Thyroid gland (tissue), 4 donors: ENCODE results near the gene OAT. TPM values are rescaled to one million over a fixed set of nuclear protein-coding genes. Genes with fewer than 3 reads are reported as not detected.

ENCODE experiments used
- DNase-seq, 2 donors: peaks; one replicate each; pipeline ENCODE4 v3.0.0-alpha.2; 2019
- H3K27ac ChIP-seq, 3 donors: fragments of 200-600 bp; sonication (generic); 1 replicate in 2 of 3; 2 replicates in 1 of 3; pipeline ENCODE4 v1.5.1; 2016 to 2019; ENCODE audit warnings: mild to moderate bottlenecking in 1 of 3, moderate library complexity in 1 of 3
- H3K27me3 ChIP-seq: fragments of 200-600 bp; sonication (generic); one replicate; pipeline ENCODE4 v1.5.1; 2019
- H3K36me3 ChIP-seq, 2 donors: fragments of 200-600 bp; sonication (generic); one replicate each; pipeline ENCODE4 v1.5.1; 2016 to 2019
- H3K4me1 ChIP-seq, 2 donors: fragments of 200-600 bp; sonication (generic); one replicate each; pipeline ENCODE4 v1.5.1; 2017 to 2019
- H3K4me3 ChIP-seq, 3 donors: fragments of 200-600 bp; sonication (generic); replicated peaks in 1 of 3; 1 replicate in 2 of 3; 2 replicates in 1 of 3; pipeline ENCODE4 v1.5.1; 2016; ENCODE audit warnings: mild to moderate bottlenecking in 1 of 3
- H3K9me3 ChIP-seq: fragments of 200-600 bp; sonication (generic); one replicate; pipeline ENCODE4 v1.5.1; 2017
- CTCF ChIP-seq, 6 experiments: fragments of 200-600 bp in 3 of 6; fragments of 450-650 bp in 3 of 6; sonication (generic) in 3 of 6; IDR thresholded peaks; one replicate each; pipeline ENCODE4 v1.5.1; 2016 to 2019; ENCODE audit warnings: antibody characterized with exemption in 6 of 6, mild to moderate bottlenecking in 2 of 6, inconsistent platforms in 1 of 6, moderate library complexity in 1 of 6
- POLR2A ChIP-seq, 2 donors: fragments of 450-650 bp; IDR thresholded peaks; one replicate each; pipeline ENCODE4 v1.6.1; 2017; ENCODE audit warnings: antibody characterized with exemption in 2 of 2, mild to moderate bottlenecking in 2 of 2, moderate library complexity in 1 of 2
- WGBS, 2 donors: methylation state at CpG; one replicate each; pipeline ENCODE4 v1.1.5; 2017; 5-methylcytosine and 5-hydroxymethylcytosine counted together
- intact Hi-C: fragments of 100-400 bp; cut with DNase I; formaldehyde crosslinking; loops from one replicate; pipeline ENCODE4 v1.15.1; 2023
- total RNA-seq, 4 donors: library from RNA; depleted of rRNA; stranded (reverse); fragments of >200 nt; gene quantifications; one replicate each; pipeline ENCODE4 v1.2.3, GENCODE V29; 2016

The OAT gene
- total RNA-seq, 4 donors from 2014 or later, result 75.3 to 111 (median 95.8) TPM

- Histone ChIP-seq H3K36me3 (no peaks in the 10 kb centered on the region), H3K4me3 (no peak overlapping the region), H3K9me3 (no peaks in the 10 kb centered on the region), H3K27ac (no peak overlapping the region), H3K27me3 (no peaks in the 10 kb centered on the region), H3K4me1 (peaks cover 4 to 7% of the 10 kb centered on the region in 2 donors)
- no peak for DNase-seq
- TF ChIP-seq CTCF (IDR thresholded peaks at IDR 0.05) (no peak), POLR2A (IDR thresholded peaks at IDR 0.05) (no peak)
- WGBS, 2 donors, result 78 to 86% methylated on average over 12 of the region's 12 CpGs
- intact Hi-C loops, result no loop called here
Measured at GRCh38 chr10:124422742-124423141, 4.0 kb upstream of the OAT start.

GRCh38 chr10:124420254-124420653 lies 1.5 kb upstream of the OAT start:
- peaks cover 19 to 23% of the 10 kb centered on the region in 2 donors for H3K4me1 ChIP-seq
- H3K4me3 ChIP-seq, result no peak overlapping the region
- no peak for TF ChIP-seq POLR2A (IDR thresholded peaks at IDR 0.05)
- no peak for TF ChIP-seq CTCF (IDR thresholded peaks at IDR 0.05)
- H3K27ac ChIP-seq, result no peak overlapping the region
- no peaks in the 10 kb centered on the region for H3K36me3 ChIP-seq
- 33 to 59% methylated on average over 1 of the region's 1 CpG for WGBS, 2 donors
- H3K27me3 ChIP-seq, result no peaks in the 10 kb centered on the region
- intact Hi-C loops, result no loop called here
- DNase-seq, result no peak
- H3K9me3 ChIP-seq, result no peaks in the 10 kb centered on the region

- H3K27me3 ChIP-seq, result no peaks in the 10 kb centered on the region
- H3K27ac ChIP-seq, result no peak overlapping the region
- intact Hi-C loops, result no loop called here
- H3K4me3 ChIP-seq, result no peak overlapping the region
- no peaks in the 10 kb centered on the region for H3K36me3 ChIP-seq
- no peaks in the 10 kb centered on the region for H3K9me3 ChIP-seq
- no peak for DNase-seq
- H3K4me1 ChIP-seq, result peaks cover 20 to 24% of the 10 kb centered on the region in 2 donors
- TF ChIP-seq POLR2A (IDR thresholded peaks at IDR 0.05), result no peak
- no peak for TF ChIP-seq CTCF (IDR thresholded peaks at IDR 0.05)
- WGBS, 2 donors, result 94 to 96% methylated on average over 8 to 10 of the region's 10 CpGs
Measured at GRCh38 chr10:124419635-124420034, 912 bp upstream of the OAT start.

GRCh38 chr10:124417895-124418725 lies 613 bp downstream of the OAT start:
- H3K9me3 ChIP-seq, result no peaks in the 10 kb centered on the region
- intact Hi-C loops, result no loop called here
- peaks cover 34 to 35% of the 10 kb centered on the region in 2 donors for H3K4me1 ChIP-seq
- H3K36me3 ChIP-seq, result no peaks in the 10 kb centered on the region
- TF ChIP-seq CTCF (IDR thresholded peaks at IDR 0.05) (no peak), POLR2A (IDR thresholded peaks at IDR 0.05) (no peak)
- H3K4me3 ChIP-seq, result peak overlapping the region; percentile 47 to 76 (median 73)
- H3K27ac ChIP-seq, result peak overlapping the region; percentile 64 to 86 (median 80)
- H3K27me3 ChIP-seq, result no peaks in the 10 kb centered on the region
- peak; percentile 62 to 67 for DNase-seq
- 3 to 9% methylated on average over 26 to 31 of the region's 64 CpGs for WGBS, 2 donors

GRCh38 chr10:124416733-124417132 lies 2.0 kb downstream of the OAT start:
- H3K4me1 ChIP-seq, result peaks cover 34 to 35% of the 10 kb centered on the region in 2 donors
- TF ChIP-seq POLR2A (IDR thresholded peaks at IDR 0.05), result no peak
- no peak for TF ChIP-seq CTCF (IDR thresholded peaks at IDR 0.05)
- 76 to 79% methylated on average over 6 of the region's 6 CpGs for WGBS, 2 donors
- no peak overlapping the region for H3K27ac ChIP-seq
- no peak overlapping the region for H3K4me3 ChIP-seq
- DNase-seq, result no peak
- H3K27me3 ChIP-seq, result no peaks in the 10 kb centered on the region
- no peaks in the 10 kb centered on the region for H3K36me3 ChIP-seq
- intact Hi-C loops, result no loop called here
- H3K9me3 ChIP-seq, result no peaks in the 10 kb centered on the region
